ENCODE measurements around the gene PLB1. TPM values are rescaled to one million over a fixed set of nuclear protein-coding genes. Genes with fewer than 3 reads are reported as not detected.
A peak's percentile ranks its signal among the peaks of the same experiment; 100 is the strongest.

PLB1 gene
- total RNA-seq, 1 experiment from 2014 or later = 1.4 TPM

- DNase-seq (ENCODE audit: low read depth) = peak; percentile 99
These were observed 131.1 kb downstream of the PLB1 start for GRCh38 chr2:28626891-28627421.

DNA sequence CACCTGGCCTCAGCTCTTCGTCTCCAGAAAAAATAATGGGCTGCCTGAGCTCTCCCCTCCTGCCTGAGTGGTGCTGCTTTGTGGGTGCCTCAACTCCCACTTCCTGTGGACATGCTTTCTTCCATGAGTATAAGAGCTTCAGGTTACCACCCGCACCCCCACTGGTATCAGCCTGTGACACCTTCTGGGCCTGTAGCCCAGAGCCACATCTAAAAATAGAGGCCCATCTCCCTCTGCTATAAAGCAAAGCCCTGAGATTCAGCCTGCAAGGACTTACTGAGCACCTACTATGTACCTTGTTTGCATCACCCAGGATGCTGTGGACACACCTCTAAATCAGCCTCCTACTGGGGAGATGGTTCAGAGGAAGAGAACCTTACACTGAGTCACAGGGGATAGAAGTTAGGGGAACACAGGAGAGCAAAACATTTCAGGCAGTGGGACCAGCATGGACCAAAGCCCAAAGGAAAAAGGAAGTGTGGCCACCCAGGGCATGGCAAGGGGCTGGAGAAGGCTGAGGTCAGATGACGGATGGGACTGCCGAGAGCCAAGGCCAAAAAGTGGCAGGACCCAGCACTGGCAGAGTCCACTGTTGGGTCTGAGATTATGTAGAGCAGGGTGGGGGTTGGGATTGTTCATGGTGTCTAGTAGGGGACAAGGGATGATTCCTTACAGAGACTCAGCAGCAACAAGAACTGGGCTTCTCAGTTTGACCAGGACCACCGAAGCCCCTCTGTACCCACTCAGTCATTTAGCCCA is 132.0 kb downstream of the PLB1 start:
- DNase-seq (ENCODE audit: low read depth) = peak; percentile 72

GRCh38 chr2:28628506-28628905 is 132.6 kb downstream of the PLB1 start:
- no peak for DNase-seq (ENCODE audit: low read depth)

- no peak for DNase-seq (ENCODE audit: low read depth)
These were observed 133.1 kb downstream of the PLB1 start for GRCh38 chr2:28628987-28629386.

- no peak for DNase-seq (ENCODE audit: low read depth)
These were observed 134.1 kb downstream of the PLB1 start for GRCh38 chr2:28629910-28630309.

GRCh38 chr2:28630341-28630740 is 134.5 kb downstream of the PLB1 start:
- no peak for DNase-seq (ENCODE audit: low read depth)

DNA sequence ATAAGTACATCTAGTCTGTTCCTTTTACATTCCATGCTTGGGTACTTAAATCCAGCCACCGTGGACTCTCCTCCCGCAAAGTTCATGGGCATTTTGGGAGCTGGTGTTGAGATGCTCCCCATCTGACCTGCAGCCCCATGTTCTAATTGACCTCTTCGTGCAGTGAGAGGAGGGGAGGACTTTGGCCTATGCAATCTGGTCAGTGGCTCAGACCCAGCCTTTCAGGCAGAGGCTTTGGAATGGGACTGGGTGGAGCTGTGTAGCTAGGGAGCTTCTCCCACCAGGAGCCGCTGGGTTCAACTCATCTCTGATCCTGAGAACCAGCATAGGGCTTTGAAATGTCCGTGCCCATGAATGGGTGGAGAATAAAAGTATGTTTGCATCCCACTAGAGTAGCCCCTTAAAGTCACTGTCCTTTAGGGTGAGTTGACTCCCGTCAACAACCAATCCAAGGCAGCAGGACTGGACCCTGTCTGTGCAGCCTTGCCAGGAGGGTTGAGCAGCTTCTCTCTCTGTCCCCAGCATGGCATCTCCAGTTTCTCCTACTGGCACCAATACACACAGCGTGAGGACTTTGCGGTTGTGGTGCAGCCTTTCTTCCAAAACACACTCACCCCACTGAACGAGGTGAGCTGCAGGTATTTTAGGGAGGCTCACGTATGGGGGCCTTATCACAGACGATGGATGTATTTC is 135.8 kb downstream of the PLB1 start:
- DNase-seq (ENCODE audit: low read depth) = no peak

DNA sequence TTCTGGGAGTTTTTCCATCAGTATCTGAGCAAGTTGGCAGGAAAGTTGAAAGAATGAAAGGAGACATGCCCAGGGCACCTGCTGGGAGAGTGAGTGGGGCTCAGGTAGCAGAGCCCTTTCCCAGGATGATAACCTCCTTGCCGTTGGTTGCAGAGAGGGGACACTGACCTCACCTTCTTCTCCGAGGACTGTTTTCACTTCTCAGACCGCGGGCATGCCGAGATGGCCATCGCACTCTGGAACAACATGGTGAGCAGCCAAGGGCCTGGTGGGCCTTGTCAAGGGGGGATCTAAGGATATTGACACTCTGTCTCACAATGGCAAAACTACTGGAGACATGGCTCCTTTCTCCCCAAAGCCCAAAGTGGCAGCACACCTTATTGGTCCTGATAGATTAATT is 136.9 kb downstream of the PLB1 start:
- DNase-seq (ENCODE audit: low read depth) = no peak

GRCh38 chr2:28633204-28633603 is 137.3 kb downstream of the PLB1 start:
- DNase-seq (ENCODE audit: low read depth) = no peak

- peak; percentile 86 for DNase-seq (ENCODE audit: low read depth)
These were observed 137.9 kb downstream of the PLB1 start for GRCh38 chr2:28633746-28634145.

GRCh38 chr2:28635191-28635611 is 139.3 kb downstream of the PLB1 start:
- no peak for DNase-seq (ENCODE audit: low read depth)

DNA sequence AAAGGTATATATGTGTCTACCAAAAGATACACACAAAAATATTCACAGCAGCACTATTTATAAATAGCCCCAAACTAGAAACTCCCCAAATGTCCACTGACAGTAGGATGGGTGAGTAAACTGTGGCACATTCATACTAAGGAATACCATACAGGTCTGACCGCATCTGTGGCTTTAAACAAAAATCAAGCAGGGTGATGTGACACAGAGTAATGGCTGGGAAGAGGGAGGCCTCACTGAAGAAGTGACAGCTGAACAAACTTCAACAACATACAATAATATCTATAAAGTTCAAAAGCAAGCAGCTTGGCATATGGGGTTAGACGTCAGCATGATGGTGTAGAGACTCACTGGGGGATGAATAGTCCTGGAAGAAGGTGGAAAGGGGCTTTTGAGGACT is 140.6 kb downstream of the PLB1 start:
- DNase-seq (ENCODE audit: low read depth) = peak; percentile 79

GRCh38 chr2:28637066-28638047 is 141.5 kb downstream of the PLB1 start:
- no peak for DNase-seq (ENCODE audit: low read depth)

- DNase-seq (ENCODE audit: low read depth) = no peak
These were observed 142.2 kb downstream of the PLB1 start for GRCh38 chr2:28638102-28638501.

DNA sequence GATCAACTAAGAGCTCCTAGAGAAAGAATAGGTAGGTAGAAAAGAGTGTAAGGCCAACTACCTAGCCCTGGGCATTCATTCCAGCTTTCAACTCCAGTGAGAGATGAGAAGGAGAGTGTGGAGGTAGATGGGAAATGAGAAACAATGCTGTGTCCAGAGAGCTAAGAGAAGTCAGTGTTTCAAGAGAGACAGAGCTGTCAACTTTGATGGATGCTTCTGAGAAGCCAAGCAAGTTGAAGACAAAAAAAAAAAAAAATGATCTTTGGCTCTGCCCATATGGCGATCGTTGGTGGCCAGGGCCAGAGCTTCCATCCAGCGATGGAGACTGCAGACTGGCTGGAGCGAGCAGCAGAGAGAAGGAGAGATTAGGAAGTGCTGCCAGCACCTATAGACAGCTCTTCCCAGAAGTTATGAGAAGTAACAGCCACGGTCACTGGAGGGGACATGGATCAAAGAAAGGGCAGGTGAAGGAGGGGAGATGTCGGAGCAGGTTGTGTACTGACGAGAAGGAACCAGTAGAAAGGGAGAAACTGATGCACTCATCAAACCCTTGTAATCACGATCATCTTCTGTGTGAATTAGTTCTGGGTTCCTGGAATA is 143.3 kb downstream of the PLB1 start:
- DNase-seq (ENCODE audit: low read depth) = no peak

- DNase-seq (ENCODE audit: low read depth) = no peak
These were observed 144.0 kb downstream of the PLB1 start for GRCh38 chr2:28639836-28640235.

DNA sequence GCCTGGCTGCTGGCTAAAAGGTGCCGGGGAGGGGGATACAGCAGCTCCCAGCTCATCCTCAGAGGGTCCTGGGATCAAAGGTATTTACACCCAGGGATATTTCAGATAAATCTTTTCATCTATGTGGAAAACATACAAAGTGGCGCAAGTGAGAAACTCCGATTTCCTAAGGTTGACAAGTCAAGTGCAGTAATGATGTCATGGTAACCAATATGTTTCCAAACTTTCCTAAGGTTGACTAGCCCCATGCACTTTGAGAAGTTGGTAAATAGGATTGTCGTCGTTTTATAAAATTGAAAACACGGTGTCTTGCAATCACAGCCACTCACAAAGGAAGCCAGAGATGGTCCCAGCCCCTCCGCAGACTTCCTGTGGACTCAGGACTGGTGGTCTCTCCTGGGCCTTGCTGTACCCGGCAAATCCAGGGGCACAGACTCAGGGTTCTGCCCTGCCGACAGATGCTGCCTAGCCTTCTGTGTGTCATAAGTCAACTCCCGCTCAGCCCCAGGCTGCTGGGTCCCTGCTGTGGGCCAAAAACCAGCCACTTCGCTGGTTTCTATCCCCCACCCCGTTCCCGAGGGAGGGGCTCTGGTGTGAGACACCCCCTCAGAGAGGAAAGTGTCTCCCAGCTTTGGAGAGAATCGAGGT is 144.5 kb downstream of the PLB1 start:
- no peak for DNase-seq (ENCODE audit: low read depth)

DNA sequence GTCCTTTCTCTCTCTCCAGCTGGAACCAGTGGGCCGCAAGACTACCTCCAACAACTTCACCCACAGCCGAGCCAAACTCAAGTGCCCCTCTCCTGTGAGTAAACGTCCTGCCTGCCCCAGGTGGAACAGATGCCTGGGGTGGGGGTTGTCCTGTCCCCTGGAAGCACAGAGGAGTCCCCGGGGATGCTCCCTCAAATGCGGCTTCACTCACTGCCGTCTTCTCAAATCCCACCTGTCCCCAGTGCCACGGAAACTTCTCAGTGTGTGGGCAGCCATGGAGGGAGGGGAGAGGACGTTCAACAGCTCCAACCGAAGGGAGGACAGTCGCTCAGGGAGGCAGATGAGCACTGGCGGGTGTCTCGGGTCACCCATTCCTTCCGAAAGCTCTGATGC is 145.0 kb downstream of the PLB1 start:
- DNase-seq (ENCODE audit: low read depth) = no peak

GRCh38 chr2:28642796-28643195 is 146.9 kb downstream of the PLB1 start:
- DNase-seq (ENCODE audit: low read depth) = no peak

DNA sequence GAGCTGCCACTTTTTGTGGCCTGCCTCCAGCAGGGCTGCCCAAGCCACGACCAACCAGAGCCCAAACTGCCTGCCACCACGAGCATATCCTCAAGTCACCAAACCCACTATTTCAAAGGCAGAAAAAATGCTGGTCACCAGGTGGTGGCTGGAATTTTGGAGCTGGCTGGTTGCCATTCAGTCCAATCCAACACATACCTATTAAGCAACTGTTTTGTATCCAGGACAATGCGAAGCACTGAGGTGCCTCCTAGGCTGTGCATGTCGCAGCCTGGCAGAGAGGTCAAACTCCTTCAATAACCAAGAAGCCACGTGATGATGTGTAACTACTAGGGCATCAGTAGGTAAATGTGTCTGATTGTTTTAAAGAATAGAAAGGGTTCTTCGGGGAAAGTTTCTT is 147.5 kb downstream of the PLB1 start:
- DNase-seq (ENCODE audit: low read depth) = no peak

- DNase-seq (ENCODE audit: low read depth) = peak; percentile 91
These were observed 148.1 kb downstream of the PLB1 start for GRCh38 chr2:28643911-28644334.
